GM12801 (cell line): ENCODE data around the gene LDLRAD2.

ENCODE experiments used
- CTCF ChIP-seq: IDR thresholded peaks from one replicate; pipeline ENCODE4 v1.5.1; 2011; ENCODE audit warnings: control low read depth; ENCODE audit not compliant: insufficient read length; ENCODE audit errors: extremely low read depth

Gene LDLRAD2

GRCh38 chr1:21801100-21801499 lies 11.0 kb upstream of the LDLRAD2 start:
- no peak for TF ChIP-seq CTCF

- no peak for TF ChIP-seq CTCF
Measured at GRCh38 chr1:21804536-21804935, 7.5 kb upstream of the LDLRAD2 start.

GRCh38 chr1:21813542-21813941 lies 1.5 kb downstream of the LDLRAD2 start:
- TF ChIP-seq CTCF = no peak

- no peak for TF ChIP-seq CTCF
Measured at GRCh38 chr1:21814241-21814918, 2.3 kb downstream of the LDLRAD2 start.

- no peak for TF ChIP-seq CTCF
Measured at GRCh38 chr1:21814981-21815582, 3.0 kb downstream of the LDLRAD2 start.

GRCh38 chr1:21815724-21816321 lies 3.8 kb downstream of the LDLRAD2 start:
- no peak for TF ChIP-seq CTCF

- no peak for TF ChIP-seq CTCF
Measured at GRCh38 chr1:21816602-21817302, 4.7 kb downstream of the LDLRAD2 start.
